H1 (cell line): ENCODE data around the gene KCNQ1. TPM values are rescaled to one million over a fixed set of nuclear protein-coding genes. Genes with fewer than 3 reads are reported as not detected.

ENCODE experiments used
- CTCF ChIA-PET: fragments of 300-600 bp; sonication (Branson Sonifier 250); formaldehyde crosslinking; loops from one replicate; lab custom pipeline; 2021; ENCODE audit not compliant: partially characterized antibody; lab: Charles Lee
- POLR2A ChIA-PET: fragments of 300-600 bp; sonication (Branson Sonifier 250); formaldehyde crosslinking; loops from one replicate; lab custom pipeline; 2021; ENCODE audit warnings: inconsistent platforms; ENCODE audit not compliant: partially characterized antibody; lab: Charles Lee
- DNase-seq, 2 experiments: peaks; one replicate each; pipeline versions ENCODE4 v3.0.0 to v3.0.0-alpha.2; 2010 to 2022; ENCODE audit warnings: low spot score in 2 of 2, low read depth in 1 of 2, mixed read lengths in 1 of 2
- FAIRE-seq: peaks from 2 replicates; lab custom pipeline; 2011; peaks lifted over from hg19 to GRCh38; lab: Jason Lieb, UNC
- H2AFZ ChIP-seq: 2 replicates; pipeline ENCODE4 v1.8.1; 2012; ENCODE audit warnings: low read length, inconsistent platforms
- H2AK5ac ChIP-seq: 2 replicates; pipeline ENCODE4 v1.6.1; 2013; ENCODE audit warnings: low read depth, low read length
- H2BK120ac ChIP-seq: replicated peaks from 2 replicates; pipeline ENCODE3; 2013; ENCODE audit warnings: low read depth, low read length, inconsistent platforms
- H2BK12ac ChIP-seq: 2 replicates; pipeline ENCODE4 v1.6.1; 2013; ENCODE audit warnings: low read depth, low read length
- H2BK15ac ChIP-seq: 2 replicates; pipeline ENCODE4 v1.6.1; 2013; ENCODE audit warnings: low read length
- H2BK20ac ChIP-seq: 2 replicates; pipeline ENCODE4 v1.6.1; 2013; ENCODE audit warnings: low read length
- H2BK5ac ChIP-seq: 2 replicates; pipeline ENCODE4 v1.6.1; 2013; ENCODE audit warnings: low read depth, low read length
- H3K14ac ChIP-seq: 2 replicates; pipeline ENCODE4 v1.6.1; 2013; ENCODE audit warnings: inconsistent platforms; ENCODE audit not compliant: insufficient read length
- H3K18ac ChIP-seq: 2 replicates; pipeline ENCODE4 v1.6.1; 2013; ENCODE audit warnings: low read length; ENCODE audit errors: extremely low read depth
- H3K23ac ChIP-seq: 2 replicates; pipeline ENCODE4 v1.6.1; 2013; ENCODE audit warnings: inconsistent platforms; ENCODE audit not compliant: insufficient read length
- H3K23me2 ChIP-seq: 2 replicates; pipeline ENCODE4 v1.6.1; 2013; ENCODE audit warnings: low read depth, low read length
- H3K27ac ChIP-seq: 2 replicates; pipeline ENCODE4 v1.6.1; 2011; ENCODE audit warnings: low read depth, low read length, inconsistent platforms
- H3K27me3 ChIP-seq, 4 experiments: replicated peaks in 1 of 4; 1 replicate in 1 of 4; 2 replicates in 3 of 4; pipeline versions ENCODE4 v1.6.1 to v1.8.1; 2011 to 2013; ENCODE audit warnings: low read length in 3 of 4, mild to moderate bottlenecking in 3 of 4, inconsistent platforms in 2 of 4, mixed read lengths in 2 of 4, moderate library complexity in 1 of 4; ENCODE audit not compliant: control insufficient read depth in 3 of 4, insufficient read depth in 3 of 4; ENCODE audit errors: extremely low read depth in 1 of 4
- H3K36me3 ChIP-seq, 4 experiments: 2 replicates each; pipeline versions ENCODE4 v1.6.1 to v1.8.1; 2011 to 2013; ENCODE audit warnings: mild to moderate bottlenecking in 4 of 4, low read length in 3 of 4, moderate library complexity in 2 of 4, control low read depth in 1 of 4, inconsistent platforms in 1 of 4; ENCODE audit not compliant: insufficient read depth in 4 of 4, control insufficient read depth in 2 of 4
- H3K4ac ChIP-seq: replicated peaks from 2 replicates; pipeline ENCODE3; 2013; ENCODE audit warnings: low read length, low read depth, mixed read lengths, inconsistent platforms; ENCODE audit not compliant: insufficient read length
- H3K4me1 ChIP-seq, 4 experiments: replicated peaks in 1 of 4; 1 replicate in 1 of 4; 2 replicates in 3 of 4; pipeline versions ENCODE4 v1.6.1 to v1.8.1; 2011 to 2013; ENCODE audit warnings: low read length in 3 of 4, inconsistent platforms in 2 of 4, mixed read lengths in 1 of 4; ENCODE audit not compliant: insufficient read depth in 4 of 4, control insufficient read depth in 3 of 4
- H3K4me2 ChIP-seq, 2 experiments: 2 replicates each; pipeline versions ENCODE4 v1.6.1 to v1.8.1; 2011 to 2013; ENCODE audit warnings: low read depth in 2 of 2, low read length in 2 of 2, control low read depth in 1 of 2, inconsistent platforms in 1 of 2, mild to moderate bottlenecking in 1 of 2; ENCODE audit not compliant: insufficient read depth in 1 of 2
- H3K4me3 ChIP-seq, 4 experiments: fragments of 200-600, 300-600 bp in 1 of 4; sonication (generic), shearing (Covaris generic), sonication (Bioruptor Twin) in 1 of 4; 2 replicates each; pipeline versions ENCODE4 v1.5.1 to v1.8.1; 2011 to 2016; ENCODE audit warnings: low read length in 4 of 4, low read depth in 3 of 4, control low read depth in 2 of 4, inconsistent platforms in 2 of 4, mild to moderate bottlenecking in 2 of 4, mixed read lengths in 1 of 4, moderate library complexity in 1 of 4; ENCODE audit not compliant: insufficient read depth in 2 of 4; ENCODE audit errors: extremely low read depth in 1 of 4
- H3K56ac ChIP-seq: replicated peaks from 2 replicates; pipeline ENCODE3; 2013; ENCODE audit warnings: low read depth, mild to moderate bottlenecking, mixed read lengths, low read length, inconsistent platforms; ENCODE audit not compliant: insufficient read length
- H3K79me1 ChIP-seq: 2 replicates; pipeline ENCODE4 v1.6.1; 2013; ENCODE audit warnings: low read depth, low read length, control low read depth
- H3K79me2 ChIP-seq, 2 experiments: 2 replicates each; pipeline versions ENCODE4 v1.6.1 to v1.8.1; 2012 to 2013; ENCODE audit warnings: low read length in 2 of 2, mild to moderate bottlenecking in 2 of 2, inconsistent platforms in 1 of 2; ENCODE audit not compliant: insufficient read depth in 2 of 2, control insufficient read depth in 1 of 2
- H3K9ac ChIP-seq, 4 experiments: replicated peaks in 1 of 4; 1 replicate in 1 of 4; 2 replicates in 3 of 4; pipeline versions ENCODE4 v1.6.1 to v1.8.1; 2011 to 2013; ENCODE audit warnings: low read depth in 3 of 4, low read length in 3 of 4, control low read depth in 2 of 4, mild to moderate bottlenecking in 2 of 4, moderate library complexity in 2 of 4, inconsistent platforms in 1 of 4; ENCODE audit errors: extremely low read depth in 1 of 4
- H3K9me3 ChIP-seq, 2 experiments: 2 replicates each; pipeline versions ENCODE4 v1.6.1 to v1.8.1; 2012 to 2013; ENCODE audit warnings: mild to moderate bottlenecking in 2 of 2, moderate library complexity in 2 of 2, control low read depth in 1 of 2, inconsistent platforms in 1 of 2, low read depth in 1 of 2, low read length in 1 of 2, mixed read lengths in 1 of 2; ENCODE audit not compliant: insufficient read depth in 2 of 2
- H4K20me1 ChIP-seq, 2 experiments: replicated peaks in 1 of 2; 2 replicates each; pipeline versions ENCODE3 to v1.8.1; 2011 to 2013; ENCODE audit warnings: inconsistent platforms in 2 of 2, low read length in 2 of 2, mild to moderate bottlenecking in 1 of 2; ENCODE audit not compliant: insufficient read depth in 2 of 2, control insufficient read depth in 1 of 2
- H4K5ac ChIP-seq: 2 replicates; pipeline ENCODE4 v1.6.1; 2013; ENCODE audit warnings: low read length, low read depth, mixed read lengths, inconsistent platforms; ENCODE audit not compliant: insufficient read length
- H4K8ac ChIP-seq: 2 replicates; pipeline ENCODE4 v1.8.0; 2013; ENCODE audit warnings: mild to moderate bottlenecking, moderate library complexity, low read length, inconsistent platforms; ENCODE audit not compliant: insufficient read depth; ENCODE audit errors: extremely low read depth
- H4K91ac ChIP-seq: replicated peaks from 2 replicates; pipeline ENCODE3; 2013; ENCODE audit warnings: low read length, mixed read lengths, inconsistent platforms; ENCODE audit not compliant: insufficient read length
- BCL11A ChIP-seq, 2 experiments: IDR thresholded peaks; one replicate each; pipeline ENCODE4 v1.6.1; 2011; ENCODE audit warnings: low read depth in 2 of 2, low read length in 2 of 2, mild to moderate bottlenecking in 2 of 2
- CEBPB ChIP-seq: IDR thresholded peaks from 2 replicates; pipeline ENCODE4 v1.6.1; 2012; ENCODE audit warnings: low read depth, low read length
- CREB1 ChIP-seq: IDR thresholded peaks from 2 replicates; pipeline ENCODE4 v1.6.1; 2012; ENCODE audit warnings: inconsistent platforms
- CTBP2 ChIP-seq: IDR thresholded peaks from 2 replicates; pipeline ENCODE4 v1.7.0; 2011; ENCODE audit warnings: borderline replicate concordance, mild to moderate bottlenecking, moderate library complexity, mixed read lengths, low read length; ENCODE audit not compliant: insufficient read depth, insufficient read length
- HDAC6 ChIP-seq: IDR thresholded peaks from one replicate; pipeline ENCODE4 v1.7.1; 2012; ENCODE audit warnings: low read depth, mild to moderate bottlenecking, inconsistent platforms, low read length, moderate library complexity
- JUN ChIP-seq: IDR thresholded peaks from 2 replicates; pipeline ENCODE4 v1.6.1; 2011; ENCODE audit warnings: low read depth, mild to moderate bottlenecking, improper control_type of control experiment, low read length
- KDM5A ChIP-seq: fragments of 200-600 bp; IDR thresholded peaks from 2 replicates; pipeline ENCODE4 v1.7.1; 2012; ENCODE audit warnings: mild to moderate bottlenecking, low read length, inconsistent platforms, mixed read lengths
- MAX ChIP-seq: IDR thresholded peaks from 2 replicates; pipeline ENCODE4 v1.6.1; 2012; ENCODE audit warnings: inconsistent platforms
- NRF1 ChIP-seq: IDR thresholded peaks from 2 replicates; pipeline ENCODE4 v1.6.1; 2011; ENCODE audit warnings: mild to moderate bottlenecking, low read depth, low read length, improper control_type of control experiment
- POU5F1 ChIP-seq: IDR thresholded peaks from 2 replicates; pipeline ENCODE4 v1.6.1; 2011; ENCODE audit warnings: low read depth, mild to moderate bottlenecking, low read length, moderate library complexity
- RBBP5 ChIP-seq: IDR thresholded peaks from 2 replicates; pipeline ENCODE4 v1.7.1; 2012; ENCODE audit warnings: low read depth, mild to moderate bottlenecking, inconsistent platforms, low read length, moderate library complexity, borderline replicate concordance
- RXRA ChIP-seq: IDR thresholded peaks from 2 replicates; pipeline ENCODE4 v1.6.1; 2011; ENCODE audit warnings: low read depth, mild to moderate bottlenecking, low read length, moderate library complexity; ENCODE audit not compliant: insufficient read depth
- SP1 ChIP-seq: IDR thresholded peaks from 2 replicates; pipeline ENCODE4 v1.6.1; 2011; ENCODE audit warnings: low read depth, low read length
- TAF1 ChIP-seq: IDR thresholded peaks from 2 replicates; pipeline ENCODE4 v1.6.1; 2011; ENCODE audit warnings: mild to moderate bottlenecking, low read depth, low read length
- TCF12 ChIP-seq: IDR thresholded peaks from 2 replicates; pipeline ENCODE4 v1.6.1; 2011; ENCODE audit warnings: low read depth, mild to moderate bottlenecking, low read length
- YY1 ChIP-seq: IDR thresholded peaks from 2 replicates; pipeline ENCODE4 v1.6.1; 2011; ENCODE audit warnings: low read depth, mild to moderate bottlenecking, low read length
- WGBS, 2 experiments: shearing (Covaris generic) in 1 of 2; methylation state at CpG; one replicate each; pipeline versions ENCODE4 v1.1.6 to v1.1.7; 2013 to 2015; ENCODE audit warnings: low lambda C conversion rate in 2 of 2, mixed read lengths in 2 of 2, inconsistent platforms in 1 of 2, low coverage in 1 of 2, missing lambda C conversion rate in 1 of 2; ENCODE audit not compliant: insufficient replicate concordance in 2 of 2, insufficient coverage in 1 of 2, insufficient read length in 1 of 2; ENCODE audit errors: extremely low coverage in 1 of 2, missing lambda C conversion rate in 1 of 2; 5-methylcytosine and 5-hydroxymethylcytosine counted together
- polyA plus RNA-seq, 7 experiments: library from polyadenylated mRNA; depleted of rRNA in 3 of 7; stranded (reverse) in 5 of 7; unstranded in 2 of 7; fragments of >200 nt in 5 of 7; fragments of 200-250 nt in 2 of 7; gene quantifications; 1 replicate in 5 of 7; 2 replicates in 1 of 7; 4 replicates in 1 of 7; pipeline versions ENCODE4 v1.2.1 to v1.2.3, GENCODE V29; 2011 to 2013; ENCODE audit warnings: missing spikeins in 2 of 7, mixed read lengths in 2 of 7
- total RNA-seq: library from RNA; stranded (reverse); fragmentation: NEBNext Ultra II Directional; extraction: Animal tissue kit (Norgen Biotek cat#: 25700); gene quantifications from 2 replicates; pipeline ENCODE4 v1.2.1, GENCODE V29; 2021

KCNQ1 gene
- total and polyA plus RNA-seq, 2 of the 8 experiments (the other 6 are each of a cell fraction or from before 2014, with no cell fraction given) = 1.9 to 2.0 TPM

- Histone ChIP-seq H2BK5ac (no peak overlapping the region), H3K4me3 (no peak overlapping the region), H3K23ac (no peak overlapping the region), H2BK15ac (no peak overlapping the region), H4K5ac (no peak overlapping the region), H3K4me1 (peaks cover 0 to 3% (median 0%) of the 10 kb centered on the region in 4 experiments; a peak in 2 of 7 replicates), H2BK20ac (no peak overlapping the region), H3K18ac (no peak overlapping the region), H3K36me3 (no peaks in the 10 kb centered on the region), H2AFZ (no peak overlapping the region), H3K4me2 (no peak overlapping the region), H3K27ac (no peak overlapping the region), H3K23me2 (no peaks in the 10 kb centered on the region), H2AK5ac (no peak overlapping the region), H3K27me3 (peaks cover 0 to 61% (median 29%) of the 10 kb centered on the region in 4 experiments; a peak in 6 of 7 replicates), H3K14ac (no peak overlapping the region), H3K4ac (no peak overlapping the region), H4K20me1 (peaks cover 0 to 3% of the 10 kb centered on the region in 2 experiments), H2BK12ac (no peak overlapping the region), H3K79me1 (no peaks in the 10 kb centered on the region), H2BK120ac (no peak overlapping the region), H3K56ac (no peak overlapping the region), H4K91ac (no peak overlapping the region), H3K9ac (no peak overlapping the region), H3K9me3 (no peaks in the 10 kb centered on the region), H3K79me2 (no peaks in the 10 kb centered on the region), H4K8ac (no peak overlapping the region)
- CTCF ChIA-PET = interaction anchor here (4.1 kb wide), 1 partner anchor 11 kb away, joined by 21 read pairs; no protein-coding TSS in a partner anchor
- no peak for DNase-seq
- POLR2A ChIA-PET = interaction anchor here (1.2 kb wide), 1 partner anchor 350 kb away, joined by 3 read pairs; no protein-coding TSS in a partner anchor
- FAIRE-seq = no peak
- 87% methylated on average over 10 of the region's 10 CpGs; no CpG with 5 or more reads in 1 of the 2 experiments for WGBS, 2 experiments
- TF ChIP-seq CREB1 (no peak), HDAC6 (no peak), BCL11A (IDR thresholded peaks at IDR 0.05; ENCODE audit: low read depth in 2 of 2, low read length in 2 of 2) (no peak), SP1 (no peak), POU5F1 (no peak), TCF12 (no peak), KDM5A (no peak), MAX (no peak), JUN (no peak), RXRA (no peak), YY1 (no peak), TAF1 (no peak), RBBP5 (no peak), CEBPB (no peak), NRF1 (no peak), CTBP2 (no peak)
Measured at GRCh38 chr11:2542406-2542805, 97.6 kb downstream of the KCNQ1 start.
